Measurements from ENCODE around the gene ARHGEF7. TPM values are rescaled to one million over a fixed set of nuclear protein-coding genes. Genes with fewer than 3 reads are reported as not detected.

ARHGEF7 gene
- total RNA-seq, 4 donors from 2014 or later = 88.7 to 119 (median 110) TPM

- Histone ChIP-seq H3K4me1 (no peaks in the 10 kb centered on the region), H3K4me3 (no peak overlapping the region)
- no peak for DNase-seq (ENCODE audit: low spot score in 2 of 2)
Measured at GRCh38 chr13:111322916-111323331, 207.8 kb downstream of the ARHGEF7 start.

GRCh38 chr13:111323549-111323948 lies 208.4 kb downstream of the ARHGEF7 start:
- no peak for TF ChIP-seq CTCF (IDR thresholded peaks at IDR 0.05)
- no peak for TF ChIP-seq POLR2A (IDR thresholded peaks at IDR 0.05)
- TF ChIP-seq EP300 (IDR thresholded peaks at IDR 0.05) = no peak
- Histone ChIP-seq H3K4me3 (no peak overlapping the region), H3K27ac (no peak overlapping the region), H3K36me3 (peaks cover 0 to 11% (median 0%) of the 10 kb centered on the region in 3 donors), H3K9me3 (no peaks in the 10 kb centered on the region), H3K4me1 (no peaks in the 10 kb centered on the region), H3K27me3 (no peaks in the 10 kb centered on the region)
- DNase-seq (ENCODE audit: low spot score in 2 of 2) = no peak
- 72 to 84% methylated on average over 14 of the region's 14 CpGs for WGBS, 2 donors

More at GRCh38 chr13:111322916-111323331, 207.8 kb downstream of the ARHGEF7 start:
- Histone ChIP-seq H3K27ac (no peak overlapping the region), H3K9me3 (no peaks in the 10 kb centered on the region), H3K36me3 (peaks cover 0 to 10% (median 0%) of the 10 kb centered on the region in 3 donors), H3K27me3 (no peaks in the 10 kb centered on the region)
- WGBS, 2 donors = 85 to 92% methylated on average over 3 to 7 of the region's 7 CpGs
- TF ChIP-seq POLR2A (IDR thresholded peaks at IDR 0.05) = no peak
- TF ChIP-seq CTCF (IDR thresholded peaks at IDR 0.05) = no peak
- TF ChIP-seq EP300 (IDR thresholded peaks at IDR 0.05) = no peak

- H3K27me3 ChIP-seq = no peaks in the 10 kb centered on the region
- H3K4me1 ChIP-seq = no peaks in the 10 kb centered on the region
- no peak for TF ChIP-seq POLR2A (IDR thresholded peaks at IDR 0.05)
- TF ChIP-seq CTCF (IDR thresholded peaks at IDR 0.05) = no peak
- no peak for TF ChIP-seq EP300 (IDR thresholded peaks at IDR 0.05)
- DNase-seq (ENCODE audit: low spot score in 2 of 2) = no peak
- WGBS, 2 donors = 75 to 84% methylated on average over 17 of the region's 17 CpGs
- H3K27ac ChIP-seq = no peak overlapping the region
- H3K36me3 ChIP-seq = peaks cover 0 to 17% (median 0%) of the 10 kb centered on the region in 3 donors
- no peak overlapping the region for H3K4me3 ChIP-seq
- no peaks in the 10 kb centered on the region for H3K9me3 ChIP-seq
Measured at GRCh38 chr13:111323950-111324651, 209.0 kb downstream of the ARHGEF7 start.

- peaks cover 0 to 19% (median 0%) of the 10 kb centered on the region in 3 donors for H3K36me3 ChIP-seq
- WGBS, 2 donors = 76 to 85% methylated on average over 14 of the region's 14 CpGs
- TF ChIP-seq EP300 (IDR thresholded peaks at IDR 0.05) = no peak
- TF ChIP-seq POLR2A (IDR thresholded peaks at IDR 0.05) = no peak
- no peak for TF ChIP-seq CTCF (IDR thresholded peaks at IDR 0.05)
- no peak for DNase-seq (ENCODE audit: low spot score in 2 of 2)
- H3K27me3 ChIP-seq = no peaks in the 10 kb centered on the region
- H3K4me3 ChIP-seq = no peak overlapping the region
- no peak overlapping the region for H3K27ac ChIP-seq
- H3K9me3 ChIP-seq = no peaks in the 10 kb centered on the region
- no peaks in the 10 kb centered on the region for H3K4me1 ChIP-seq
Measured at GRCh38 chr13:111324736-111325135, 209.6 kb downstream of the ARHGEF7 start.

- Histone ChIP-seq H3K9me3 (no peaks in the 10 kb centered on the region), H3K4me3 (no peak overlapping the region), H3K27ac (no peak overlapping the region), H3K27me3 (no peaks in the 10 kb centered on the region), H3K36me3 (peaks cover 0 to 19% (median 0%) of the 10 kb centered on the region in 3 donors), H3K4me1 (no peaks in the 10 kb centered on the region)
- DNase-seq (ENCODE audit: low spot score in 2 of 2) = no peak
- TF ChIP-seq POLR2A (IDR thresholded peaks at IDR 0.05) (no peak), CTCF (IDR thresholded peaks at IDR 0.05) (no peak), EP300 (IDR thresholded peaks at IDR 0.05) (no peak)
- WGBS, 2 donors = 88 to 90% methylated on average over 26 to 28 of the region's 28 CpGs
Measured at GRCh38 chr13:111325146-111325890, 210.2 kb downstream of the ARHGEF7 start.
